Fibroblast of pulmonary artery (primary cell): ENCODE data around the gene GNG7.
"Not testable (repeated sequence)": the region's sequence is repeated elsewhere in the genome, so short reads cannot be mapped to it uniquely, and the experiment has no call there.

ENCODE experiments used
- DNase-seq: peaks from one replicate; pipeline ENCODE4 v3.0.0-alpha.2; 2010; ENCODE audit warnings: low read depth
- H3K4me3 ChIP-seq: replicated peaks from 2 replicates; pipeline ENCODE4 v1.5.1; 2011; ENCODE audit warnings: low read depth, mild to moderate bottlenecking, control low read depth, low read length, moderate library complexity
- CTCF ChIP-seq: IDR thresholded peaks from 2 replicates; pipeline ENCODE4 v1.5.1; 2011; ENCODE audit warnings: mild to moderate bottlenecking, control low read depth, low read length, inconsistent platforms; ENCODE audit errors: missing control alignments

The GNG7 gene

GRCh38 chr19:2533072-2533425 lies 169.4 kb downstream of the GNG7 start:
- no peak overlapping the region for H3K4me3 ChIP-seq
- TF ChIP-seq CTCF = no peak
- DNase-seq = no peak

GRCh38 chr19:2532252-2533071 lies 170.0 kb downstream of the GNG7 start:
- DNase-seq = peak; percentile 97
- no peak overlapping the region for H3K4me3 ChIP-seq
- no peak for TF ChIP-seq CTCF

- DNase-seq, H3K4me3 ChIP-seq: not testable (repeated sequence)
Measured at GRCh38 chr19:2529942-2530341, 172.6 kb downstream of the GNG7 start.

- DNase-seq = peak; percentile 91
- H3K4me3 ChIP-seq = no peak overlapping the region
- no peak for TF ChIP-seq CTCF
Measured at GRCh38 chr19:2529473-2529918, 173.0 kb downstream of the GNG7 start.

- no peak for TF ChIP-seq CTCF
- DNase-seq = no peak
- H3K4me3 ChIP-seq = no peak overlapping the region
Measured at GRCh38 chr19:2528675-2529101, 173.8 kb downstream of the GNG7 start.

GRCh38 chr19:2527686-2528085 lies 174.8 kb downstream of the GNG7 start:
- DNase-seq = no peak
- no peak overlapping the region for H3K4me3 ChIP-seq
- no peak for TF ChIP-seq CTCF

GRCh38 chr19:2527171-2527570 lies 175.3 kb downstream of the GNG7 start:
- no peak for DNase-seq
- TF ChIP-seq CTCF = no peak
- H3K4me3 ChIP-seq = no peak overlapping the region
